ENCODE measurements around the gene RMND5B.

- TF ChIP-seq POLR2AphosphoS5 (IDR thresholded peaks at IDR 0.05; ENCODE audit: low read depth, low read length) = no peak
- TF ChIP-seq FOXA1 (IDR thresholded peaks at IDR 0.05) = no peak
- no peak for TF ChIP-seq FOXA1 (CRISPR knock-in tag; IDR thresholded peaks at IDR 0.05)
- no peak for TF ChIP-seq SRSF1 (optimal IDR thresholded peaks at IDR 0.05; ENCODE audit: low read depth, low read length)
- no peak for TF ChIP-seq ZNF24 (IDR thresholded peaks at IDR 0.05)
- TF ChIP-seq CENPX (CRISPR knock-in tag; IDR thresholded peaks at IDR 0.05) = no peak
- TF ChIP-seq SAFB2 (CRISPR knock-in tag; IDR thresholded peaks at IDR 0.05; ENCODE audit: borderline replicate concordance, low read depth) = no peak
- TF ChIP-seq, protein P1, sequence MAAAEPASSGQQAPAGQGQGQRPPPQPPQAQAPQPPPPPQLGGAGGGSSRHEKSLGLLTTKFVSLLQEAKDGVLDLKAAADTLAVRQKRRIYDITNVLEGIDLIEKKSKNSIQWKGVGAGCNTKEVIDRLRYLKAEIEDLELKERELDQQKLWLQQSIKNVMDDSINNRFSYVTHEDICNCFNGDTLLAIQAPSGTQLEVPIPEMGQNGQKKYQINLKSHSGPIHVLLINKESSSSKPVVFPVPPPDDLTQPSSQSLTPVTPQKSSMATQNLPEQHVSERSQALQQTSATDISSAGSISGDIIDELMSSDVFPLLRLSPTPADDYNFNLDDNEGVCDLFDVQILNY (CRISPR knock-in tag; conservative IDR thresholded peaks at IDR 0.05) = no peak
- TF ChIP-seq, protein P2, sequence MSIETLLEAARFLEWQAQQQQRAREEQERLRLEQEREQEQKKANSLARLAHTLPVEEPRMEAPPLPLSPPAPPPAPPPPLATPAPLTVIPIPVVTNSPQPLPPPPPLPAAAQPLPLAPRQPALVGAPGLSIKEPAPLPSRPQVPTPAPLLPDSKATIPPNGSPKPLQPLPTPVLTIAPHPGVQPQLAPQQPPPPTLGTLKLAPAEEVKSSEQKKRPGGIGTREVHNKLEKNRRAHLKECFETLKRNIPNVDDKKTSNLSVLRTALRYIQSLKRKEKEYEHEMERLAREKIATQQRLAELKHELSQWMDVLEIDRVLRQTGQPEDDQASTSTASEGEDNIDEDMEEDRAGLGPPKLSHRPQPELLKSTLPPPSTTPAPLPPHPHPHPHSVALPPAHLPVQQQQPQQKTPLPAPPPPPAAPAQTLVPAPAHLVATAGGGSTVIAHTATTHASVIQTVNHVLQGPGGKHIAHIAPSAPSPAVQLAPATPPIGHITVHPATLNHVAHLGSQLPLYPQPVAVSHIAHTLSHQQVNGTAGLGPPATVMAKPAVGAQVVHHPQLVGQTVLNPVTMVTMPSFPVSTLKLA (IDR thresholded peaks at IDR 0.05) = no peak
- TF ChIP-seq ZZZ3 (CRISPR knock-in tag; IDR thresholded peaks at IDR 0.05; ENCODE audit: borderline replicate concordance) = no peak
Observed at GRCh38 chr5:178113141-178113787, 17.6 kb upstream of the RMND5B start, which contains the start of gene N4BP3.

All from HepG2 (cell line).